SKM-1 treated with dmso at 0.1 percent for 144 hours (cell line): ENCODE results near the gene PTGIS.
A peak's percentile ranks its signal among the peaks of the same experiment; 100 is the strongest.

Experiments
- DNase-seq: peaks from one replicate; lab custom pipeline; 2025; ENCODE audit not compliant: unreplicated experiment; lab: John Stamatoyannopoulos, UW

Gene PTGIS

GRCh38 chr20:49560646-49561045, 7.3 kb downstream of the PTGIS start:
- DNase-seq: no peak

GRCh38 chr20:49560186-49560585, 7.8 kb downstream of the PTGIS start:
- DNase-seq: no peak

GRCh38 chr20:49559411-49560081, 8.4 kb downstream of the PTGIS start:
- DNase-seq: no peak

- no peak for DNase-seq
Measured at GRCh38 chr20:49558826-49559225, 9.1 kb downstream of the PTGIS start.

- no peak for DNase-seq
Measured at GRCh38 chr20:49557449-49557848, 10.5 kb downstream of the PTGIS start.

- no peak for DNase-seq
Measured at GRCh38 chr20:49556621-49557020, 11.3 kb downstream of the PTGIS start.

GRCh38 chr20:49549801-49550551, 18.0 kb downstream of the PTGIS start:
- no peak for DNase-seq

- no peak for DNase-seq
Measured at GRCh38 chr20:49548371-49548947, 19.5 kb downstream of the PTGIS start.

GRCh38 chr20:49545572-49545971, 22.4 kb downstream of the PTGIS start:
- DNase-seq: no peak

- DNase-seq: no peak
Measured at GRCh38 chr20:49544535-49544934, 23.4 kb downstream of the PTGIS start.

- DNase-seq: no peak
Measured at GRCh38 chr20:49543858-49544437, 24.0 kb downstream of the PTGIS start.

GRCh38 chr20:49543071-49543857, 24.7 kb downstream of the PTGIS start:
- DNase-seq: no peak

GRCh38 chr20:49542514-49542991, 25.4 kb downstream of the PTGIS start:
- no peak for DNase-seq

- peak; percentile 66 for DNase-seq
Measured at GRCh38 chr20:49541733-49542513, 26.0 kb downstream of the PTGIS start.

GRCh38 chr20:49540687-49541435, 27.1 kb downstream of the PTGIS start:
- no peak for DNase-seq

- DNase-seq: no peak
Measured at GRCh38 chr20:49540232-49540620, 27.7 kb downstream of the PTGIS start.

GRCh38 chr20:49539481-49540231, 28.3 kb downstream of the PTGIS start:
- no peak for DNase-seq

- DNase-seq: no peak
Measured at GRCh38 chr20:49538950-49539349, 29.0 kb downstream of the PTGIS start.

GRCh38 chr20:49534255-49534712, 33.7 kb downstream of the PTGIS start:
- DNase-seq: peak; percentile 14
